HepG2 (cell line): ENCODE results near the gene LYZL2. TPM values are rescaled to one million over a fixed set of nuclear protein-coding genes. Genes with fewer than 3 reads are reported as not detected.

ENCODE experiments used
- AHDC1 ChIP-seq: sonication (generic); formaldehyde crosslinking; IDR thresholded peaks from 2 replicates; pipeline ENCODE4 v1.5.1; 2020; ENCODE audit warnings: mild to moderate bottlenecking, missing genetic modification reagents, borderline replicate concordance
- AKNA ChIP-seq: sonication (generic); formaldehyde crosslinking; IDR thresholded peaks from 2 replicates; pipeline ENCODE4 v1.4.0; 2020; ENCODE audit warnings: missing genetic modification reagents, borderline replicate concordance
- ASH2L ChIP-seq: fragments of 300-600, 200-600 bp; sonication (generic); IDR thresholded peaks from 2 replicates; pipeline ENCODE4 v1.7.0; 2017; ENCODE audit warnings: low read depth, mild to moderate bottlenecking, moderate library complexity, mixed read lengths, low read length; ENCODE audit not compliant: insufficient read length
- ATRX ChIP-seq: sonication (generic); formaldehyde crosslinking; IDR thresholded peaks from 2 replicates; pipeline ENCODE4 v1.4.0; 2020; ENCODE audit warnings: missing genetic modification reagents, borderline replicate concordance
- HNF1A ChIP-seq, 2 experiments: sonication (generic) in 1 of 2; formaldehyde crosslinking in 1 of 2; IDR thresholded peaks; 2 replicates each; pipeline versions ENCODE4 v1.4.0 to v1.6.1; 2016 to 2020; ENCODE audit warnings: borderline replicate concordance in 1 of 2, low read depth in 1 of 2, mild to moderate bottlenecking in 1 of 2, missing genetic modification reagents in 1 of 2
- HNRNPK ChIP-seq: fragments of 200-400 bp; formaldehyde crosslinking; IDR thresholded peaks from 2 replicates; pipeline ENCODE4 v1.6.1; 2018; ENCODE audit warnings: low read length, low read depth, moderate library complexity, mild to moderate bottlenecking; ENCODE audit not compliant: poor library complexity, severe bottlenecking
- NR2F1 ChIP-seq, 2 experiments: fragments of 450-650 bp in 1 of 2; formaldehyde crosslinking in 1 of 2; IDR thresholded peaks; 2 replicates each; pipeline versions ENCODE4 v1.5.0 to v1.6.1; 2016 to 2020; ENCODE audit warnings: mild to moderate bottlenecking in 1 of 2, missing compliant biosample characterization in 1 of 2, missing genetic modification reagents in 1 of 2, moderate library complexity in 1 of 2
- PAF1 ChIP-seq: IDR thresholded peaks from 2 replicates; pipeline ENCODE4 v1.6.1; 2016; ENCODE audit warnings: missing genetic modification reagents, missing compliant biosample characterization
- REXO4 ChIP-seq: sonication (generic); formaldehyde crosslinking; IDR thresholded peaks from 2 replicates; pipeline ENCODE4 v1.8.0; 2022; ENCODE audit warnings: missing genetic modification reagents, mild to moderate bottlenecking, borderline replicate concordance
- ZNF441 ChIP-seq: sonication (generic); formaldehyde crosslinking; IDR thresholded peaks from 2 replicates; pipeline ENCODE4 v1.7.0; 2021; ENCODE audit warnings: missing genetic modification reagents, borderline replicate concordance
- ZNF446 ChIP-seq: sonication (generic); formaldehyde crosslinking; IDR thresholded peaks from 2 replicates; pipeline ENCODE4 v1.5.0; 2020; ENCODE audit warnings: mild to moderate bottlenecking, missing genetic modification reagents
- ZNF790 ChIP-seq: sonication (generic); formaldehyde crosslinking; IDR thresholded peaks from 2 replicates; pipeline ENCODE4 v1.8.0; 2022; ENCODE audit warnings: missing genetic modification reagents, mild to moderate bottlenecking, borderline replicate concordance
- ZSCAN29 ChIP-seq: sonication (generic); formaldehyde crosslinking; conservative IDR thresholded peaks from 2 replicates; pipeline ENCODE4 v1.4.0; 2020; ENCODE audit warnings: mild to moderate bottlenecking, missing genetic modification reagents
- polyA plus RNA-seq, 8 experiments: library from polyadenylated mRNA; depleted of rRNA in 3 of 8; stranded (reverse) in 7 of 8; unstranded in 1 of 8; fragments of >200 nt; fragmentation: Illumina TruSeq in 4 of 8; extraction: Trizol in 4 of 8; gene quantifications; 2 replicates each; pipeline versions ENCODE4 v1.2.1 to v1.2.3, GENCODE V29; 2011 to 2016; ENCODE audit warnings: low read depth in 4 of 8, missing spikeins in 1 of 8, mixed read lengths in 1 of 8; ENCODE audit not compliant: insufficient read depth in 1 of 8
- total RNA-seq, 5 experiments: library from RNA; depleted of rRNA; stranded (reverse); fragments of >200 nt; fragmentation: Illumina TruSeq; extraction: Trizol; gene quantifications; 2 replicates each; pipeline ENCODE4 v1.2.3, GENCODE V29; 2016; ENCODE audit warnings: low read depth in 1 of 5

The LYZL2 gene
- total and polyA plus RNA-seq, 2 of the 13 experiments (the other 11 are each of a cell fraction or from before 2014, with no cell fraction given), result 0.20 to 0.63 TPM

- TF ChIP-seq AKNA (CRISPR knock-in tag), result no peak
- TF ChIP-seq REXO4 (CRISPR knock-in tag), result no peak
- no peak for TF ChIP-seq ZNF446
- TF ChIP-seq ATRX, result no peak
- TF ChIP-seq NR2F1 (CRISPR knock-in tag; IDR thresholded peaks at IDR 0.05), result no peak
- TF ChIP-seq ZNF790, result no peak
- no peak for TF ChIP-seq HNF1A (IDR thresholded peaks at IDR 0.05; ENCODE audit: low read depth)
- TF ChIP-seq HNF1A (CRISPR knock-in tag; IDR thresholded peaks at IDR 0.05; ENCODE audit: borderline replicate concordance), result peak; percentile 49; the same call in 1 of the 2 replicates
- TF ChIP-seq ZSCAN29 (CRISPR knock-in tag), result no peak
- TF ChIP-seq ASH2L, result peak; percentile 38
- no peak for TF ChIP-seq ZNF441
- TF ChIP-seq PAF1 (CRISPR knock-in tag), result no peak
- TF ChIP-seq AHDC1 (CRISPR knock-in tag), result no peak
- TF ChIP-seq HNRNPK, result no peak
Measured at GRCh38 chr10:30583778-30584415, 45.7 kb downstream of the LYZL2 start (continued).
